Measurements from ENCODE around the gene P2RY14.

P2RY14 gene

DNA sequence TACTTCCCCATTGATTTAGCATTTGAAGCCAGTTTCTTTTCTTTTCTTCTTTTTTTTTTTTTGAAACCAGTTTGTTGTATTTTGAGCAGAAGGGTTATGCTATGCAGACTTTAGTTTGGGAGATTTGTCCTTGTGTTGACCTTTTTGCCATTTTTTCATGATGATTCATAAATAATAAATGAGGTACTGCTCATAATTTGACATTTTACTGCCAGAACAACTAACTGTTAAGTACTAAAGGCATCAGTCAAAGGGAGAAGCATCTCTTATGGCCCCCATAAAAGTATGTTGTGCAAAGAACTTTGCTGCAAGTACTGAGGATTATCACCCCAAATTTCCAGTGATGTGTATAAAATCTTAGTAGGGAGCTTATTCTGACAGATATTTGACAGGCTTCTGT, 40.0 kb upstream of the P2RY14 start:
- Histone ChIP-seq H3K27ac (ENCODE audit: extremely low read depth, low read depth, low read length) (no peak overlapping the region), H3K9me3 (ENCODE audit: control insufficient read depth, insufficient read depth, low read depth, low read length) (no peaks in the 10 kb centered on the region), H3K4me1 (ENCODE audit: control insufficient read depth, insufficient read depth, low read length) (no peaks in the 10 kb centered on the region), H3K4me3 (ENCODE audit: low read depth, low read length) (no peak overlapping the region), H3K36me3 (ENCODE audit: control insufficient read depth in 2 of 2, insufficient read depth in 1 of 2, low read length in 2 of 2) (no peaks in the 10 kb centered on the region)
- POLR2A ChIA-PET: no interaction called here
- CTCF ChIA-PET: no interaction called here
- TF ChIP-seq KLF7 (tag by site-specific recombination; IDR thresholded peaks at IDR 0.05; ENCODE audit: borderline replicate concordance) (no peak), WT1 (tag by site-specific recombination; IDR thresholded peaks at IDR 0.05) (no peak), ZNF114 (tag by site-specific recombination; IDR thresholded peaks at IDR 0.05) (no peak), ZNF311 (tag by site-specific recombination; IDR thresholded peaks at IDR 0.05; ENCODE audit: borderline replicate concordance) (no peak), ZNF830 (tag by site-specific recombination; IDR thresholded peaks at IDR 0.05; ENCODE audit: low read depth) (no peak), ZNF792 (tag by site-specific recombination; IDR thresholded peaks at IDR 0.05) (no peak), ZNF747 (tag by site-specific recombination; IDR thresholded peaks at IDR 0.05) (no peak), ZNF214 (tag by site-specific recombination; IDR thresholded peaks at IDR 0.05; ENCODE audit: borderline replicate concordance) (no peak), RBAK (tag by site-specific recombination; IDR thresholded peaks at IDR 0.05) (no peak), YY2 (tag by site-specific recombination; IDR thresholded peaks at IDR 0.05) (no peak)
- TF ChIP-seq, protein P1, sequence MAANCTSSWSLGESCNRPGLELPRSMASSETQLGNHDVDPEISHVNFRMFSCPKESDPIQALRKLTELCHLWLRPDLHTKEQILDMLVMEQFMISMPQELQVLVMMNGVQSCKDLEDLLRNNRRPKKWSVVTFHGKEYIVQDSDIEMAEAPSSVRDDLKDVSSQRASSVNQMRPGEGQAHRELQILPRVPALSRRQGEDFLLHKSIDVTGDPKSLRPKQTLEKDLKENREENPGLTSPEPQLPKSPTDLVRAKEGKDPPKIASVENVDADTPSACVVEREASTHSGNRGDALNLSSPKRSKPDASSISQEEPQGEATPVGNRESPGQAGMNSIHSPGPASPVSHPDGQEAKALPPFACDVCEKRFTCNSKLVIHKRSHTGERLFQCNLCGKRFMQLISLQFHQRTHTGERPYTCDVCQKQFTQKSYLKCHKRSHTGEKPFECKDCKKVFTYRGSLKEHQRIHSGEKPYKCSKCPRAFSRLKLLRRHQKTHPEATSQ (tag by site-specific recombination; IDR thresholded peaks at IDR 0.05): no peak

DNA sequence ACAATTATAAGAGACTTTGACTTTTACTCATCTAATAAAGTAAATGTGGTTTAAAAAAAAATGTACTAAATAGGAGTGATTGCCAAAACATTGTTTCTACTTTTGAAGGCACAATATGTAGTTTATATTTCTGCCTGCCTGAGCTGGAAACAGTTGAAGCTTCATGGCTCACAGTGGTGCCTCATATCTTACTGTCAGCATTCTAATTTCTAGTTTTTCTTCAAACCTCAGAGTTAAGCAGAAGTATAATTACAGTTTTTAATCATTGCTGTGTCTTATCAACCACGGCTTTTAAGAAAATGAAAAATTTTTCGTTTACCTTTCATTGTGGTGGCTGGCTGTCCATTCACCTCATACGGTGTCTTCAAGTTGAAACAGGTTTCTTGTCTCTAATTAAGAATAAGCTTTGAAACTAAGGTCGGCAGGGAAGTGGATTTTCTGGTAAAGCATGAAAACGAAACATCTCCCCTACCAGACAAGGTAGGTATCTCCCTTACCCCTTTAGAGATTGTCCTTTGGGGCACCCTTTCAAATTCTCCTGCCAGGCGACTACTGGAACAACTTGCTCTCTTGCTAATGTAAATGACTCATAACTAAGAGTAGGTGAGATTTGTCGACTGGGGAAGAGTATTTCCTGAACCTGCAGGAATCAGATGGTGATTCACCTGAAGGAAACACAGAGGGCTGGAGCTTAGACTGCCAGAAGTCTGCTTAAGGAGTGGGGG, 38.1 kb upstream of the P2RY14 start, which contains the start of gene GPR87:
TSS of gene GPR87 (minus strand) at position 554 of the 725 bp plus-strand sequence. CDS start 16,720 bp downstream, outside the sequence.
- Histone ChIP-seq H3K27ac (ENCODE audit: extremely low read depth, low read depth, low read length) (no peak within 1 kb of the TSS), H3K36me3 (ENCODE audit: control insufficient read depth in 2 of 2, insufficient read depth in 1 of 2, low read length in 2 of 2) (no peaks in the 10 kb centered on the region), H3K9me3 (ENCODE audit: control insufficient read depth, insufficient read depth, low read depth, low read length) (no peaks in the 10 kb centered on the region), H3K4me1 (ENCODE audit: control insufficient read depth, insufficient read depth, low read length) (no peaks in the 10 kb centered on the region), H3K4me3 (ENCODE audit: low read depth, low read length) (peak within 1 kb of the TSS; percentile 18; the same call in 1 of the 2 replicates)
- POLR2A ChIA-PET: no interaction called here
- TF ChIP-seq ZNF521 (tag by site-specific recombination; IDR thresholded peaks at IDR 0.05) (no peak), PRDM1 (tag by site-specific recombination; IDR thresholded peaks at IDR 0.05) (0 out of 2 replicates have a peak, but pooled peaks have one; percentile 19), ZNF560 (tag by site-specific recombination; IDR thresholded peaks at IDR 0.05; ENCODE audit: borderline replicate concordance) (no peak), YY2 (tag by site-specific recombination; IDR thresholded peaks at IDR 0.05) (no peak)
- TF ChIP-seq, protein P2, sequence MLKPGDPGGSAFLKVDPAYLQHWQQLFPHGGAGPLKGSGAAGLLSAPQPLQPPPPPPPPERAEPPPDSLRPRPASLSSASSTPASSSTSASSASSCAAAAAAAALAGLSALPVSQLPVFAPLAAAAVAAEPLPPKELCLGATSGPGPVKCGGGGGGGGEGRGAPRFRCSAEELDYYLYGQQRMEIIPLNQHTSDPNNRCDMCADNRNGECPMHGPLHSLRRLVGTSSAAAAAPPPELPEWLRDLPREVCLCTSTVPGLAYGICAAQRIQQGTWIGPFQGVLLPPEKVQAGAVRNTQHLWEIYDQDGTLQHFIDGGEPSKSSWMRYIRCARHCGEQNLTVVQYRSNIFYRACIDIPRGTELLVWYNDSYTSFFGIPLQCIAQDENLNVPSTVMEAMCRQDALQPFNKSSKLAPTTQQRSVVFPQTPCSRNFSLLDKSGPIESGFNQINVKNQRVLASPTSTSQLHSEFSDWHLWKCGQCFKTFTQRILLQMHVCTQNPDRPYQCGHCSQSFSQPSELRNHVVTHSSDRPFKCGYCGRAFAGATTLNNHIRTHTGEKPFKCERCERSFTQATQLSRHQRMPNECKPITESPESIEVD (tag by site-specific recombination; IDR thresholded peaks at IDR 0.05): 0 out of 2 replicates have a peak, but pooled peaks have one; percentile 11
- TF ChIP-seq, protein P1 (tag by site-specific recombination; IDR thresholded peaks at IDR 0.05): no peak
- TF ChIP-seq, protein P3, sequence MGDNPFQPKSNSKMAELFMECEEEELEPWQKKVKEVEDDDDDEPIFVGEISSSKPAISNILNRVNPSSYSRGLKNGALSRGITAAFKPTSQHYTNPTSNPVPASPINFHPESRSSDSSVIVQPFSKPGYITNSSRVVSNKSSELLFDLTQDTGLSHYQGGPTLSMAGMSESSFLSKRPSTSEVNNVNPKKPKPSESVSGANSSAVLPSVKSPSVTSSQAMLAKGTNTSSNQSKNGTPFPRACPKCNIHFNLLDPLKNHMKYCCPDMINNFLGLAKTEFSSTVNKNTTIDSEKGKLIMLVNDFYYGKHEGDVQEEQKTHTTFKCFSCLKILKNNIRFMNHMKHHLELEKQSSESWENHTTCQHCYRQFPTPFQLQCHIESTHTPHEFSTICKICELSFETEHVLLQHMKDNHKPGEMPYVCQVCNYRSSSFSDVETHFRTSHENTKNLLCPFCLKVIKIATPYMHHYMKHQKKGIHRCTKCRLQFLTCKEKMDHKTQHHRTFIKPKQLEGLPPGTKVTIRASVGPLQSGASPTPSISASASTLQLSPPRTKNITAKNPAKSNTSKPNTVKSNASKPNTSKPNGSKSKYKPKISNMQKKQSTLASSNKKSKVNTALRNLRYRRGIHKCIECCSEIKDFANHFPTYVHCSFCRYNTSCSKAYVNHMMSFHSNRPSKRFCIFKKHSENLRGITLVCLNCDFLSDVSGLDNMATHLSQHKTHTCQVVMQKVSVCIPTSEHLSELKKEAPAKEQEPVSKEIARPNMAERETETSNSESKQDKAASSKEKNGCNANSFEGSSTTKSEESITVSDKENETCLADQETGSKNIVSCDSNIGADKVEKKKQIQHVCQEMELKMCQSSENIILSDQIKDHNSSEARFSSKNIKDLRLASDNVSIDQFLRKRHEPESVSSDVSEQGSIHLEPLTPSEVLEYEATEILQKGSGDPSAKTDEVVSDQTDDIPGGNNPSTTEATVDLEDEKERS (tag by site-specific recombination; IDR thresholded peaks at IDR 0.05): no peak
- CTCF ChIA-PET: no interaction called here
